ENCODE data around the gene CDK7.
A peak's percentile ranks its signal among the peaks of the same experiment; 100 is the strongest.

- TF ChIP-seq CTCF (IDR thresholded peaks at IDR 0.05) (no peak), REST (IDR thresholded peaks at IDR 0.05; ENCODE audit: insufficient read depth in 1 of 2, low read depth in 2 of 2, low read length in 1 of 2) (no peak), POLR2AphosphoS5 (IDR thresholded peaks at IDR 0.05; ENCODE audit: low read depth, low read length) (peak; percentile 94), TCF7L2 (IDR thresholded peaks at IDR 0.05; ENCODE audit: low read depth, low read length) (peak; percentile 89)
Measured at GRCh38 chr5:69189162-69190086, 45.3 kb upstream of the CDK7 start, which contains the start of gene CENPH.

Data from Panc1 (cell line).